BE2C (cell line): ENCODE data around the gene USP48.

Source experiments
- DNase-seq: peaks from one replicate; pipeline ENCODE4 v3.0.0-alpha.2; 2020
- H3K27me3 ChIP-seq: fragments of 250-450 bp; sonication (Bioruptor Pico); 2 replicates; pipeline ENCODE4 v1.5.1; 2020; ENCODE audit warnings: mild to moderate bottlenecking
- H3K36me3 ChIP-seq: fragments of 250-450 bp; sonication (Bioruptor Pico); 2 replicates; pipeline ENCODE4 v1.5.1; 2020; ENCODE audit warnings: mild to moderate bottlenecking
- H3K4me1 ChIP-seq: fragments of 250-450 bp; sonication (Bioruptor Pico); 2 replicates; pipeline ENCODE4 v1.5.1; 2020
- H3K4me3 ChIP-seq: 2 replicates; pipeline ENCODE4 v1.5.1; 2011; ENCODE audit warnings: low read depth, low read length
- H3K9me3 ChIP-seq: fragments of 250-450 bp; sonication (Bioruptor Pico); 2 replicates; pipeline ENCODE4 v1.5.1; 2020
- TF ChIP-seq, protein P1 (sequence below): IDR thresholded peaks from 2 replicates; pipeline ENCODE4 v1.5.1; 2012; ENCODE audit warnings: mild to moderate bottlenecking, low read depth, low read length

Gene USP48

GRCh38 chr1:21637514-21637913, 145.4 kb downstream of the USP48 start:
- H3K27me3 ChIP-seq: no peaks in the 10 kb centered on the region
- no peaks in the 10 kb centered on the region for H3K36me3 ChIP-seq
- no peak for DNase-seq
- H3K4me1 ChIP-seq: no peaks in the 10 kb centered on the region
- no peak overlapping the region for H3K4me3 ChIP-seq
- TF ChIP-seq, protein P1, sequence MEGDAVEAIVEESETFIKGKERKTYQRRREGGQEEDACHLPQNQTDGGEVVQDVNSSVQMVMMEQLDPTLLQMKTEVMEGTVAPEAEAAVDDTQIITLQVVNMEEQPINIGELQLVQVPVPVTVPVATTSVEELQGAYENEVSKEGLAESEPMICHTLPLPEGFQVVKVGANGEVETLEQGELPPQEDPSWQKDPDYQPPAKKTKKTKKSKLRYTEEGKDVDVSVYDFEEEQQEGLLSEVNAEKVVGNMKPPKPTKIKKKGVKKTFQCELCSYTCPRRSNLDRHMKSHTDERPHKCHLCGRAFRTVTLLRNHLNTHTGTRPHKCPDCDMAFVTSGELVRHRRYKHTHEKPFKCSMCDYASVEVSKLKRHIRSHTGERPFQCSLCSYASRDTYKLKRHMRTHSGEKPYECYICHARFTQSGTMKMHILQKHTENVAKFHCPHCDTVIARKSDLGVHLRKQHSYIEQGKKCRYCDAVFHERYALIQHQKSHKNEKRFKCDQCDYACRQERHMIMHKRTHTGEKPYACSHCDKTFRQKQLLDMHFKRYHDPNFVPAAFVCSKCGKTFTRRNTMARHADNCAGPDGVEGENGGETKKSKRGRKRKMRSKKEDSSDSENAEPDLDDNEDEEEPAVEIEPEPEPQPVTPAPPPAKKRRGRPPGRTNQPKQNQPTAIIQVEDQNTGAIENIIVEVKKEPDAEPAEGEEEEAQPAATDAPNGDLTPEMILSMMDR: no peak
- H3K9me3 ChIP-seq: no peaks in the 10 kb centered on the region

DNA sequence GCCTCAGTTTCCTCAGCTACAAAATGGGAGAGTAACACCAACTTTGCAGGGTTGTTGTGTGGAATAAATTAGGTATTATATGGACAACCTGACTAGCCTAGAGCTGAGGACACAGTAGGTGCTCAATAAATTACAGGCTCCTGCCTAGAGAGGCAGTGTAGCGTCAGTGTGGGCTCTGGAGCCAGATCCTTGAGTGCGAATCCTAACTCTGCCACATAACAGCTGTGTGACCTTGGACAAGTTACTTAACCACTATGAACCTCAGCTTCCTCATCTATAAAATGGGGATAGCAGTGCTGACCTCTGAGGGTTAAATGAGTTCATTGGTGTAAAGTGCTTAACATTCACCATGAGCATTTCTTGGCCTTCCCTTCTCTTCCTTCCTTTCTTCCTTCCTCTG, 146.9 kb downstream of the USP48 start:
- TF ChIP-seq, protein P1: no peak
- Histone ChIP-seq H3K4me1 (no peaks in the 10 kb centered on the region), H3K27me3 (no peaks in the 10 kb centered on the region), H3K9me3 (no peaks in the 10 kb centered on the region), H3K36me3 (no peaks in the 10 kb centered on the region), H3K4me3 (no peak overlapping the region)
- no peak for DNase-seq

DNA sequence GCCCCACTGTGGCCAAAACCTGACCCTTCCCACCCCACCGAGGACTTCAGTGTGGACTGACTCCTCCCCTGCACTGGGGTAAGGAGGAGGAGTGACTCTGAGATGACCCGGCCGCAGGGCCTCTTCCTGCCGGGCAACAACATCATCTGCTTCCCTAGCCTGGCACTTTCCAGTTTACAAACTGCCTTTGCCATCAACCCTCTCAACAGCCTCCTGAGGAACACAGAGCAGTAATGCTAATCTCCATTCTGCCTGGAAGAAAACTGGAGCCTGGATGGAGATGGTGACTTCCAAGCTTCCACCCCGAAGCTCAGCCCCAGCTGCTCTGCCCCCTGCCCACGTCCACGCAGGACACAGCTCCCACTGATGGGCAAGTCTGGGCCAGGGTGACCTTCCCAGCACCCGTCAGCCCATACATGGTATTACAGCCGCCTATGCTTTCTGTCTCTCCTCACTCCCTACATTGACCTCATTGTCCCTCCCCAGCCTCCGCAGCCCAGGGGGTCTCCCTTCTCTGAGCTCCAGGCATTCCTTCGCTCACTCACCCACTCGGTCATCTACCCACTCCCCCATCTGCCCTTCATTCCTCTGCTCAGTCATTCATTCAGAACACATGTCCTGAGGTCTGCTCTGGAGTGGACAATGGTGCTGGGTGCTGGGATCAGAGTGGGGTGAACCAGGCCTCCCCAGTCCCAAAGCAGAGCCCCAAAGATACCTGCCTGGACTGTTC, 148.0 kb downstream of the USP48 start:
- H3K4me1 ChIP-seq: no peaks in the 10 kb centered on the region
- no peak for DNase-seq
- H3K27me3 ChIP-seq: no peaks in the 10 kb centered on the region
- no peaks in the 10 kb centered on the region for H3K9me3 ChIP-seq
- no peaks in the 10 kb centered on the region for H3K36me3 ChIP-seq
- TF ChIP-seq, protein P1: no peak
- H3K4me3 ChIP-seq: no peak overlapping the region

- H3K27me3 ChIP-seq: no peaks in the 10 kb centered on the region
- H3K9me3 ChIP-seq: no peaks in the 10 kb centered on the region
- no peak for DNase-seq
- no peaks in the 10 kb centered on the region for H3K4me1 ChIP-seq
- no peaks in the 10 kb centered on the region for H3K36me3 ChIP-seq
- TF ChIP-seq, protein P1: no peak
- no peak overlapping the region for H3K4me3 ChIP-seq
Measured at GRCh38 chr1:21633992-21634805, 148.8 kb downstream of the USP48 start.

- Histone ChIP-seq H3K36me3 (no peaks in the 10 kb centered on the region), H3K4me1 (no peaks in the 10 kb centered on the region), H3K27me3 (no peaks in the 10 kb centered on the region), H3K9me3 (no peaks in the 10 kb centered on the region), H3K4me3 (no peak overlapping the region)
- DNase-seq: no peak
- TF ChIP-seq, protein P1: no peak
Measured at GRCh38 chr1:21633141-21633755, 149.7 kb downstream of the USP48 start.
